ENCODE results near the gene WARS2. TPM values are rescaled to one million over a fixed set of nuclear protein-coding genes. Genes with fewer than 3 reads are reported as not detected.

Gene WARS2
- total RNA-seq, 1 donor from 2014 or later = 13.4 TPM

- intact Hi-C loops (cut with DNase I) = no loop called here
- peak; percentile 27 for ATAC-seq
- Histone ChIP-seq H3K4me3 (no peak overlapping the region), H3K4me1 (peaks cover 12% of the 10 kb centered on the region), H3K36me3 (no peaks in the 10 kb centered on the region), H3K9me3 (no peaks in the 10 kb centered on the region), H3K27ac (no peak overlapping the region), H3K27me3 (peaks cover 96% of the 10 kb centered on the region)
- TF ChIP-seq CTCF (IDR thresholded peaks at IDR 0.05) = no peak
- no peak for DNase-seq
These were observed 139.0 kb downstream of the WARS2 start for GRCh38 chr1:119001181-119002027.

DNA sequence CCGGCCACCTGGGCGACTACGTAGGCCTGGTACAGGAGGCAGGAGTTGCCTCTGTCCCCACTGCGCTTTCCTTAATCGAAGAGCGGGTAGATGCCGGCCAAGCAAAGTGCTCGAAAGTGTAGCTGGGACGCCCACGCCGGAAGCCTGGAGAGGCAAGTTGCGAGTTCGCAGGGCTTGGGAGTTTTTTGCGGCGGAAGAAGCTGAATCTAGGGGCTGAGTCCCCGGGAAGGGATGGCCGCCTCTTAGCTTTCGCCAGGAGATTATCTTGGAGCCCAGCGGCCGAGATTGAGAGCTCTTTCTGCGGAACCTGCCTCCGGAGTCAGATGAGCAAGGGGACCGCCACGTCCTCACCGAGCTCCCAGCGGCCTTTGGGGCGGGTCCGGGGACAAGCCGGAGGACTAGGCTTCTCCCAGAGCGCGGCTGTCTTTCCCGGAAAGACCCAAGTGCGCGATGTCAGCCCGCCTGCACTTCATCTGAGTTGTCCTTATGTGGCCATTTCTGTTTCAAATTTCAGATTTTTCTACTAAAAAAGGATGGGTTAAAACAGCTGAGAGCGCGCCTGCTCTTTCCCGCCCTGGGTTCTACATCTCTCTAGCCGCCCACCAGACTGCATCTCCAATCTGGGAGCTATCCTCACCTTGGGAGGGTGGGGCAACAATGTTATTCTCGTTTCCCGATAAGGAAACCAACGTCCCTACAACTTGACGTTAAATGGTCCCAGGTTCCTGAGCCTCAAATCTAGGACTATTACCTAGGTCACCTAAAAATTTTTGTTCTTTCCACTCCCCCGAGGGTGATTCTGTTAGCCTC, 139.9 kb downstream of the WARS2 start:
- H3K27me3 ChIP-seq = peaks cover 96% of the 10 kb centered on the region
- H3K9me3 ChIP-seq = no peaks in the 10 kb centered on the region
- no peak for ATAC-seq
- intact Hi-C loops (cut with DNase I) = no loop called here
- no peak overlapping the region for H3K27ac ChIP-seq
- no peak for TF ChIP-seq CTCF (IDR thresholded peaks at IDR 0.05)
- no peak overlapping the region for H3K4me3 ChIP-seq
- peaks cover 12% of the 10 kb centered on the region for H3K4me1 ChIP-seq
- DNase-seq = no peak
- H3K36me3 ChIP-seq = no peaks in the 10 kb centered on the region

DNA sequence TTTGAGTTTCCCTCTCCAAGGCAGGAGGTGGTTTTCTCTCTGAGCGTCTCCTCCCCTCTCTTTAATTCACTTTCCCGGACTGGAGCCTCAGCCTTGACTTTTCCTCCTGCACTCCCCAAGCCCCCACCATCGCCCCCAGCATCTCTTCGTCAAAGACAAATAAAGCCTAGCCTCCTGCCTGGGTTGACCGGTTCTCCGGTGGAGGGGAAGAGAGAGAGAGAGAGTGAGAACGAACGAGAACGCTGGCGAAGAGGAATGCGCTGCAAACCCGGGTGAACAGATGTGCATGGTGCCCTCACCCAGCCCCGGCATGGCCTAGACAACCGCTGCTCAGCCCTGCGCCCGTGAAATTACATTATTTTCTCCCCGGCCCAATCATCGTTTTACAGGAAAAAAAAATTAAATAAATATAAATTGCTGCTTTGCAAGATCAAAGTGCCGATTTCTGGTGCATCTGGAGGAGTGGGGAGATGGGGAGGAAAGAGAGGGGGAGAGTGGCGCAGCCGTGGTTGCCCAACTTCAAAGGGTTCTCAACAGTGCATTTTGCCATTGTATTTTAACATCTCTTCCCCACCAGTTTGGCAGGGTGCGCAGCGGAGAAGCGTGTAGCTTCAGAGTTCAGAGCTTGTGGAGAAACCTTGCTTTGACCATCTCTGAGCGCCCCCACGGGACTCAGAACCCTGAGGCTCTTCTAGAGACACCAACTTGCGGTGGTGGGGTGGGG, 140.9 kb downstream of the WARS2 start:
- Histone ChIP-seq H3K4me3 (no peak overlapping the region), H3K4me1 (peaks cover 12% of the 10 kb centered on the region), H3K9me3 (no peaks in the 10 kb centered on the region), H3K27ac (no peak overlapping the region), H3K36me3 (no peaks in the 10 kb centered on the region), H3K27me3 (peaks cover 96% of the 10 kb centered on the region)
- DNase-seq (no peak), ATAC-seq (no peak)
- intact Hi-C loops (cut with DNase I) = no loop called here
- no peak for TF ChIP-seq CTCF (IDR thresholded peaks at IDR 0.05)

DNA sequence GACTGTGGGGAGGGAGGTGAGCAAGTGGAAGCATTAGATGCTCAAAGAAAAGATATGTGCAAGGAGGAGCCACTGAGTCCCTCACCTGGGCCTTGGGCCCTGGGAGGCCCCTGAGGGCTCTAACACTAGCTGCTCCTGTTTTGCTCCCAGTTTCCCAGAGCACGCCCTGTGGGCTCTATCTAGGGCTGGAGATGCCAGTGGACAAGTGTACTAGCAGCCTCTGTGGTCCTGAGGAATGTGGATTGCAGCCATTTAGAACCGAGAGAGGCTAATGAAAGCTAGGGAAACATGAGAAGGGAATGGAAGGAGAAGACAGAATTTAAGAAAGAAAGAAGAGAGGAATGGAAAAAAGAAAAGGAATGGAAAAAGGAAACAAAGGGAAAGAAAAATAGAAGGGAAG, 142.3 kb downstream of the WARS2 start:
- H3K9me3 ChIP-seq = no peaks in the 10 kb centered on the region
- no peaks in the 10 kb centered on the region for H3K36me3 ChIP-seq
- peaks cover 12% of the 10 kb centered on the region for H3K4me1 ChIP-seq
- H3K27ac ChIP-seq = no peak overlapping the region
- DNase-seq (no peak), ATAC-seq (no peak)
- H3K4me3 ChIP-seq = no peak overlapping the region
- intact Hi-C loops (cut with DNase I) = no loop called here
- no peak for TF ChIP-seq CTCF (IDR thresholded peaks at IDR 0.05)
- peaks cover 97% of the 10 kb centered on the region for H3K27me3 ChIP-seq

DNA sequence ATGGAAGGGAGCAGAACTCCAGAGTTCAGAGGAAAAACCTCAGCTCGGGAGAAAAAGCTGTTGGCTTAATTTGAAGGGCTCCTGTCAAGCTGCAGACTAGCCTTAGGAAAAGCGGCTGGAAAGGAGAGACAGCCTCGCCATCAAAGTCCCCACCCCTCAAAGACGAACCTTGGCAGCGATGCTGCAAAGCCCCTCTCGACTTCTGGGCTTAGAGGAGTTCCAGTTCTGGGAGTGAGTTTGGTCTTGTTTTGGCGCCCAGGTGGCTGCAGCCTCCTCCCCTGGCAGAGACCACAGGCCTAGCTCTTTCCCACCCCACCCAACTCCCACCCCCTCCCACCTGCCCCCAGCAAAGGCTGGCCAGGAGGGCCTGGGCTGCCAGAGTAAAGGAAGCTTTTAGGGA, 143.2 kb downstream of the WARS2 start:
- Histone ChIP-seq H3K27ac (no peak overlapping the region), H3K27me3 (peaks cover 97% of the 10 kb centered on the region), H3K9me3 (no peaks in the 10 kb centered on the region), H3K36me3 (no peaks in the 10 kb centered on the region), H3K4me3 (no peak overlapping the region), H3K4me1 (peaks cover 10% of the 10 kb centered on the region)
- intact Hi-C loops (cut with DNase I) = no loop called here
- no peak for ATAC-seq
- TF ChIP-seq CTCF (IDR thresholded peaks at IDR 0.05) = no peak
- DNase-seq = no peak

Measured in upper lobe of right lung (tissue), 1 donor.